Lower lobe of right lung (tissue), 2 donors: ENCODE measurements around the gene SULF2. TPM values are rescaled to one million over a fixed set of nuclear protein-coding genes. Genes with fewer than 3 reads are reported as not detected.

ENCODE experiments used
- ATAC-seq, 2 donors: fragments of 200-7000 bp; cut with Tn5 transposase; one replicate each; pipeline ENCODE4 v1.9.1; 2020 to 2022; ENCODE audit warnings: mild to moderate bottlenecking in 2 of 2, moderate library complexity in 2 of 2
- DNase-seq: peaks from one replicate; pipeline ENCODE4 v3.0.0-alpha.2; 2020
- H3K27ac ChIP-seq: fragments of 200-600 bp; one replicate; pipeline ENCODE4 v1.8.0; 2022
- H3K27me3 ChIP-seq: fragments of 200-600 bp; one replicate; pipeline ENCODE4 v1.8.0; 2022; ENCODE audit warnings: low read depth
- H3K36me3 ChIP-seq: fragments of 200-600 bp; one replicate; pipeline ENCODE4 v1.8.0; 2022; ENCODE audit warnings: mild to moderate bottlenecking
- H3K4me1 ChIP-seq: fragments of 200-600 bp; one replicate; pipeline ENCODE4 v1.8.0; 2022
- H3K4me3 ChIP-seq: fragments of 200-600 bp; one replicate; pipeline ENCODE4 v1.8.0; 2022; ENCODE audit warnings: mild to moderate bottlenecking
- H3K9me3 ChIP-seq: fragments of 200-600 bp; one replicate; pipeline ENCODE4 v1.8.0; 2022
- intact Hi-C: fragments of 100-400 bp; cut with DNase I; formaldehyde crosslinking; loops from one replicate; pipeline ENCODE4 v1.11.0; 2022
- total RNA-seq: library from RNA; stranded (reverse); fragmentation: NEBNext Ultra II Directional; extraction: Animal tissue kit (Norgen Biotek cat#: 25700); gene quantifications from one replicate; pipeline ENCODE4 v1.2.1, GENCODE V29; 2021
- TF ChIP-seq, protein P1 (sequence below): fragments of 200-600 bp; IDR thresholded peaks from one replicate; pipeline ENCODE4 v1.8.0; 2022; ENCODE audit warnings: antibody characterized with exemption, mild to moderate bottlenecking
- donor health status: DM: no; HTN: yes; CAD: no; lungs with severe emphysema.

Gene SULF2
- total RNA-seq, 1 donor from 2014 or later: 34.6 TPM

DNA sequence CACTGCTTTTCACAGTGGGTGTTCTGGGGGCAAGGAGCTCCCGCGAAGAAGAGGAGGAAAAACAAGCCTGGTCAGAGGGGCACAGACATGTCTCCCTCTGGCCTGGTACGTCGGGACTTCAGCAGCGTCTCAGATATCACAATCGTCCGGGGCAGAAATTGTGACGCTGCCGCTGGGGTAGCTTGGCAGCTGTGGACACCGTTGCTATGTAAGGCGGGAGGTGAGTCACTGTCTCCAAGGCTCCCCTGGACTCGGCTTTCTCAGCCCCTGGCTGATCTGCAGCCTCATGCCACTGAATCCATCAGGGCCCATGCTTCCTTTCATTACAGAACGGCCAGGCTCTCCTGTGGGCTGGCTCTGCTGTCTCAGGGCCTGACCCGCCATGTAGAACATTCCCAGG, 98.7 kb downstream of the SULF2 start:
- intact Hi-C loops: no loop called here
- TF ChIP-seq, protein P1, sequence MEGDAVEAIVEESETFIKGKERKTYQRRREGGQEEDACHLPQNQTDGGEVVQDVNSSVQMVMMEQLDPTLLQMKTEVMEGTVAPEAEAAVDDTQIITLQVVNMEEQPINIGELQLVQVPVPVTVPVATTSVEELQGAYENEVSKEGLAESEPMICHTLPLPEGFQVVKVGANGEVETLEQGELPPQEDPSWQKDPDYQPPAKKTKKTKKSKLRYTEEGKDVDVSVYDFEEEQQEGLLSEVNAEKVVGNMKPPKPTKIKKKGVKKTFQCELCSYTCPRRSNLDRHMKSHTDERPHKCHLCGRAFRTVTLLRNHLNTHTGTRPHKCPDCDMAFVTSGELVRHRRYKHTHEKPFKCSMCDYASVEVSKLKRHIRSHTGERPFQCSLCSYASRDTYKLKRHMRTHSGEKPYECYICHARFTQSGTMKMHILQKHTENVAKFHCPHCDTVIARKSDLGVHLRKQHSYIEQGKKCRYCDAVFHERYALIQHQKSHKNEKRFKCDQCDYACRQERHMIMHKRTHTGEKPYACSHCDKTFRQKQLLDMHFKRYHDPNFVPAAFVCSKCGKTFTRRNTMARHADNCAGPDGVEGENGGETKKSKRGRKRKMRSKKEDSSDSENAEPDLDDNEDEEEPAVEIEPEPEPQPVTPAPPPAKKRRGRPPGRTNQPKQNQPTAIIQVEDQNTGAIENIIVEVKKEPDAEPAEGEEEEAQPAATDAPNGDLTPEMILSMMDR: no peak
- DNase-seq (no peak), ATAC-seq (no peak)
- Histone ChIP-seq H3K4me3 (no peak overlapping the region), H3K36me3 (peaks cover 18% of the 10 kb centered on the region), H3K9me3 (peaks cover 9% of the 10 kb centered on the region), H3K4me1 (peaks cover 16% of the 10 kb centered on the region), H3K27ac (no peak overlapping the region), H3K27me3 (no peaks in the 10 kb centered on the region)

DNA sequence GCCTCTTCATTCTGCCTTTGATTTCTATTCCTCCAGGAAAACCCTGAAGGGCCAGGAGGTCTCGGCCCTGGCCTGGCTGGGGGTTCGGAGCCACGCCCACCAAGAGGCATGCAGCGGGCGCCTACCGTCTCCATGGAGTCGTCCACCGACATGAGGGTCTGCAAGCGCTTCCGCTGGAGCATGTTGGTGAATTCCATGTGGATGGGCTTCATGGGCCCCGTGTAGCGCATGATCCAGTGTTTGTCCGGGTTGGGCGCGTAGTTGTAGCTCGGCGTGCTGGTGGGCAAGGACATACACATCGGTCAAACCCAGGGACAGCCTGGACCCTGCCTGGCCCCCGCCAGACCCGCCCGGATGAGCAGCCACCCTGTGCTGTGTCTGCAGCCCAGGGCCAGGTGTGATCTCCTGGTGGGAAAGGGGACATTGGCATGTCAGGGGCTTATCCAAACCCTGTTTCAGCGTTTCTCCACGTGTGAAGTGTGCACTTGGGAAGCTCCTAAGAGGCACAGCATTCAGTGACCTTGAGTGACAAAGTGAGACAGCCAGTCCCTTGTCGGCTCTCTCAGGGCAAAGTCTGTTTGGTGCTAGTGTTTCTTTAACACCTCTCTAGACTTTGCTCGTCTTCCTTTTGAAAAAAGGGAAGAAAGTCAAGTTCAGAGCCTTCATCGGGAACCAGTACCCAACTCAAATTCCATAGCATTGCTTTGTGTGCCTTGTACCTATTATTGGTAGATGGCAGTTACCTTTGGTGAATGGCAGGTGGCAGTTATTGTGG, 100.8 kb downstream of the SULF2 start:
- peaks cover 17% of the 10 kb centered on the region for H3K4me1 ChIP-seq
- peaks cover 13% of the 10 kb centered on the region for H3K36me3 ChIP-seq
- no peak overlapping the region for H3K27ac ChIP-seq
- H3K9me3 ChIP-seq: no peaks in the 10 kb centered on the region
- ATAC-seq: no peak
- H3K27me3 ChIP-seq: no peaks in the 10 kb centered on the region
- intact Hi-C loops: no loop called here
- no peak for DNase-seq
- TF ChIP-seq, protein P1: no peak
- H3K4me3 ChIP-seq: no peak overlapping the region

DNA sequence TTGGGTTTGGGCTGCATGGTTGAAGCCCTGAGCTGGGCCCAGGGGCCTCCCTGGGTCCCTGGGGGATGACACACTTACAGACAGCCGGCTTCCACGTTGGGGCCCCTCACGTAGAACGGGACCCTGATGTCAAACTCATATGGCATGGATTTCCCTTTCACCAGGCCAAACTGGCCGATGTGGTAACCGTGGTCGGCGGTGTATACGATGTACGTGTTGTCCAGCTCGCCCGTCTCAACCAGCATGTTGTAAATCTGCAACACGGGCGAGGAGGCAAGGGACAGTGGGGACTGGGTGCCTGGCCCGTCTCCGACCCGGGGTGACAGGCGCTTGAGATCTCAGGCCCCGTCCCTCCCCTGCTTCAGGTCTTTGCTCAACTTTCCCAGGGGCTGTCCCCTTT, 102.4 kb downstream of the SULF2 start:
- no peak overlapping the region for H3K4me3 ChIP-seq
- H3K4me1 ChIP-seq: peaks cover 17% of the 10 kb centered on the region
- peak overlapping the region; percentile 78 for H3K27ac ChIP-seq
- H3K36me3 ChIP-seq: no peaks in the 10 kb centered on the region
- H3K27me3 ChIP-seq: no peaks in the 10 kb centered on the region
- TF ChIP-seq, protein P1: no peak
- intact Hi-C loops: no loop called here
- DNase-seq (no peak), ATAC-seq (no peak)
- H3K9me3 ChIP-seq: no peaks in the 10 kb centered on the region

DNA sequence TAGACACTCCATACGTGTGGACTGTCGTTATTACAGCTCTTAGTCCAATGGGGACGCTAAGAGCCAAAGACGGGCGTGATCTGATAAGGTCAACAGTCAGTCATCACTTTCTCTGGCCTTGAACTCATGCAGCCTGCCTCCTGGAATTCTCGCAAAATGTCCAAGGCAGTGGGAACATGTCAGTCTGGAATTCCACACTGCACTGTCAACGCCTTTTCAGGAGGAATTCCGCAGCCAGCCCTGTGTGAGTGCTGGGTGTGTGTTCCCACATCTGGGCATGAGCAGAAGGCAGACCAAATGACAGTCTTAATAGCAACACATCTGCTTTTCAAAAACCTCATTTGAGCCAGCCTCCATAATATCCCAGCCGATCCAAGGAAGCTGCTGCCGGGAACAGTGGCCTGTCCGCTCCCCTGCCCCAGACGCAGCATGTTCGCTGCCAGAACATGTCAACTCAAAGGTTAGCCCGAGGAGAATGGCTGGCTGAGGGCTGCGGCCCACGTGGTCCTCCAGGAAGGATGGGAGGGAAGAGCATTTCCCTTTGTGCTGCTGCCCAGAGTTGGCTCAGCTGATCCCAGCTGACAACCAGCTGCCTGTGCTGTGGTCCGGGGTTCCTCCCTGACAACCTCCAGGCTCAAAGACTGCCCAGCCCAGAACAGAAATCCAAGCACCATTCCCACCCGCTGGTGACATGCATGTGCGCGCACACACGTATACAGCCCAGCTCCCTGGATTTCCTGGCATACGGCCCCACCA, 103.1 kb downstream of the SULF2 start:
- DNase-seq (peak; percentile 61), ATAC-seq (peak; percentile 64 to 67)
- TF ChIP-seq, protein P1: no peak
- Histone ChIP-seq H3K27ac (peak overlapping the region; percentile 78), H3K9me3 (no peaks in the 10 kb centered on the region), H3K4me3 (no peak overlapping the region), H3K36me3 (no peaks in the 10 kb centered on the region), H3K27me3 (no peaks in the 10 kb centered on the region), H3K4me1 (peaks cover 17% of the 10 kb centered on the region)
- intact Hi-C loops: no loop called here

DNA sequence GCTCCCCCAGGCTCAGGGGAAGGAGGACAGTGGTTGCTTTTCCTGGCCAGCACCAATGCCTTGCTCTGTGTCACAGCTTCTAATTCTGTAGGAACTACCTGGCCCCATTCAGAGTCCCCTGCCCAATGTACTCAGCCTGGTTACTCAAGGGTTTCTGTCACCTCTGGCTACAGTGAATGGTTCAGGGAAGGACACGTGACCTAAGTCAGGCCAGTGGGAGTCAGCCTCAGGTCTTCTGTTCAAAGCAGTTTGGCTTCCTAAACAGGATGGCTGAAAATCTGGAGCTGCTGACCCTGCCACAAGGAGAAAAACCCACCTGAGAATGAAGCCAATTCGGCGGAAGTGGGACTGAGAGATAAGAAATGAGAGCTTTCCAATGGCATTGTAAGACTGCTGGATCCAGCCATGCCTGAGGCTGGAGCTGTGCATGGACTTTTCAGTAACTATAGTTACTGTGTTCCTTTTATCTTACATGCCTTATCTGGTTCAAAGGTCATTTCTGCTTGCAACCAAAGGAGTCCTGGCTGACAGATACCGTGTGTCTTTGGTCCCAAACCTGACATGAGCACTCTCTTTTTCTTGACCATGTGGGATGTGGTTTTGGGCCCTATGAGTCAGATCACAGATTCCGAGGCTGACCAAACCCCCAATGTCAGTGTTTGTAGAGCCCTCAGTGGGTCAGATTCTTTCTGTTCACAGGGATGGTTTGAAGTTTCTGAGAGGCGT, 104.3 kb downstream of the SULF2 start:
- TF ChIP-seq, protein P1: no peak
- ATAC-seq (no peak), DNase-seq (no peak)
- H3K27ac ChIP-seq: no peak overlapping the region
- peaks cover 17% of the 10 kb centered on the region for H3K4me1 ChIP-seq
- no peaks in the 10 kb centered on the region for H3K9me3 ChIP-seq
- peaks cover 9% of the 10 kb centered on the region for H3K36me3 ChIP-seq
- no peaks in the 10 kb centered on the region for H3K27me3 ChIP-seq
- intact Hi-C loops: no loop called here
- H3K4me3 ChIP-seq: no peak overlapping the region
